Measurements from ENCODE around the gene PGAP3.
A peak's percentile ranks its signal among the peaks of the same experiment; 100 is the strongest.
"Not testable (repeated sequence)": the region's sequence is repeated elsewhere in the genome, so short reads cannot be mapped to it uniquely, and the experiment has no call there.

The PGAP3 gene

GRCh38 chr17:39704821-39705551 is 17.1 kb upstream of the PGAP3 start:
- no peaks in the 10 kb centered on the region for H4K20me1 ChIP-seq
- no peaks in the 10 kb centered on the region for H3K9me3 ChIP-seq
- peaks cover 69% of the 10 kb centered on the region for H3K4me1 ChIP-seq
- H3K36me3 ChIP-seq = no peaks in the 10 kb centered on the region
- no peak for TF ChIP-seq Cebpa-rat (IDR thresholded peaks at IDR 0.05)
- H3K9ac ChIP-seq = peak overlapping the region; percentile 71
- 0 out of 2 replicates have a peak overlapping the region, but pooled peaks have one; percentile 22 for H3K4me3 ChIP-seq
- H3K27me3 ChIP-seq = peaks cover 21% of the 10 kb centered on the region
- H3K27ac ChIP-seq = peak overlapping the region; percentile 70
- H3K4me2 ChIP-seq = peak overlapping the region; percentile 92

GRCh38 chr17:39703913-39704312 is 16.1 kb upstream of the PGAP3 start:
- H3K4me1 ChIP-seq = peaks cover 58% of the 10 kb centered on the region
- H3K4me2 ChIP-seq = peak overlapping the region; percentile 92
- no peak overlapping the region for H3K9ac ChIP-seq
- H3K36me3 ChIP-seq = no peaks in the 10 kb centered on the region
- no peak for TF ChIP-seq Cebpa-rat (IDR thresholded peaks at IDR 0.05)
- no peak overlapping the region for H3K4me3 ChIP-seq
- H3K9me3 ChIP-seq = no peaks in the 10 kb centered on the region
- peaks cover 32% of the 10 kb centered on the region for H3K27me3 ChIP-seq
- H3K27ac ChIP-seq = no peak overlapping the region
- no peaks in the 10 kb centered on the region for H4K20me1 ChIP-seq

- Histone ChIP-seq H4K20me1 (no peaks in the 10 kb centered on the region), H3K4me2 (peak overlapping the region; percentile 92), H3K4me1 (peaks cover 51% of the 10 kb centered on the region), H3K4me3 (no peak overlapping the region), H3K9ac (no peak overlapping the region), H3K9me3 (no peaks in the 10 kb centered on the region), H3K27me3 (peaks cover 39% of the 10 kb centered on the region), H3K36me3 (no peaks in the 10 kb centered on the region), H3K27ac (no peak overlapping the region)
- TF ChIP-seq Cebpa-rat (IDR thresholded peaks at IDR 0.05) = no peak
These were observed 15.3 kb upstream of the PGAP3 start for GRCh38 chr17:39702901-39703893.

- Histone ChIP-seq H3K4me3 (no peak overlapping the region), H3K36me3 (no peaks in the 10 kb centered on the region), H3K4me2 (no peak overlapping the region), H3K27me3 (peaks cover 39% of the 10 kb centered on the region), H3K4me1 (peaks cover 38% of the 10 kb centered on the region), H3K9me3 (no peaks in the 10 kb centered on the region), H4K20me1 (no peaks in the 10 kb centered on the region), H3K27ac (no peak overlapping the region), H3K9ac (no peak overlapping the region)
- TF ChIP-seq Cebpa-rat (IDR thresholded peaks at IDR 0.05) = no peak
These were observed 14.0 kb upstream of the PGAP3 start for GRCh38 chr17:39701784-39702422.

- Histone ChIP-seq H3K9me3 (no peaks in the 10 kb centered on the region), H3K36me3 (no peaks in the 10 kb centered on the region), H3K4me2 (no peak overlapping the region), H3K9ac (no peak overlapping the region), H3K27ac (no peak overlapping the region), H3K27me3 (peaks cover 39% of the 10 kb centered on the region), H3K4me1 (peaks cover 31% of the 10 kb centered on the region), H4K20me1 (no peaks in the 10 kb centered on the region), H3K4me3 (no peak overlapping the region)
- TF ChIP-seq Cebpa-rat (IDR thresholded peaks at IDR 0.05) = no peak
These were observed 13.3 kb upstream of the PGAP3 start for GRCh38 chr17:39701012-39701783.

- Histone ChIP-seq H3K36me3 (no peaks in the 10 kb centered on the region), H3K9ac (no peak overlapping the region), H3K4me3 (no peak overlapping the region), H4K20me1 (no peaks in the 10 kb centered on the region), H3K27ac (no peak overlapping the region), H3K27me3 (peaks cover 39% of the 10 kb centered on the region), H3K4me1 (peaks cover 22% of the 10 kb centered on the region), H3K4me2 (no peak overlapping the region), H3K9me3 (no peaks in the 10 kb centered on the region)
- TF ChIP-seq Cebpa-rat (IDR thresholded peaks at IDR 0.05) = no peak
These were observed 12.5 kb upstream of the PGAP3 start for GRCh38 chr17:39700148-39700987.

GRCh38 chr17:39699818-39700147 is 11.9 kb upstream of the PGAP3 start, which contains the start of gene ERBB2:
TSS of gene ERBB2 (plus strand) at chr17:39700064. CDS start at chr17:39700239, 175 bp downstream.
- no peak for TF ChIP-seq Cebpa-rat (IDR thresholded peaks at IDR 0.05)
- no peak within 1 kb of the TSS for H3K27ac ChIP-seq
- no peak within 1 kb of the TSS for H3K4me3 ChIP-seq
- no peak within 1 kb of the TSS for H3K4me2 ChIP-seq
- peaks cover 39% of the 10 kb centered on the region for H3K27me3 ChIP-seq
- peaks cover 17% of the 10 kb centered on the region for H3K4me1 ChIP-seq
- no peak within 1 kb of the TSS for H3K9ac ChIP-seq
- no peaks in the 10 kb centered on the region for H3K9me3 ChIP-seq
- H3K36me3 ChIP-seq = no peaks in the 10 kb centered on the region
- H4K20me1 ChIP-seq = no peaks in the 10 kb centered on the region

- H3K9me3 ChIP-seq, H3K4me2 ChIP-seq, H3K36me3 ChIP-seq, H3K27ac ChIP-seq, H4K20me1 ChIP-seq, H3K9ac ChIP-seq, H3K4me3 ChIP-seq: not testable (repeated sequence)
- Histone ChIP-seq H3K4me1 (peaks cover 12% of the 10 kb centered on the region), H3K27me3 (peaks cover 39% of the 10 kb centered on the region)
These were observed 11.4 kb upstream of the PGAP3 start for GRCh38 chr17:39699157-39699817.

Measured in BLaER1 (cell line).